HG03575 (cell line): ENCODE data around the gene IL22RA2.

Experiments
- ATAC-seq: cut with Tn5 transposase; IDR thresholded peaks from one replicate; pipeline ENCODE4 v1.9.1; 2021; ENCODE audit not compliant: unreplicated experiment, insufficient number of reproducible peaks, low FRiP score; ENCODE audit errors: extremely low read depth

Gene IL22RA2

DNA sequence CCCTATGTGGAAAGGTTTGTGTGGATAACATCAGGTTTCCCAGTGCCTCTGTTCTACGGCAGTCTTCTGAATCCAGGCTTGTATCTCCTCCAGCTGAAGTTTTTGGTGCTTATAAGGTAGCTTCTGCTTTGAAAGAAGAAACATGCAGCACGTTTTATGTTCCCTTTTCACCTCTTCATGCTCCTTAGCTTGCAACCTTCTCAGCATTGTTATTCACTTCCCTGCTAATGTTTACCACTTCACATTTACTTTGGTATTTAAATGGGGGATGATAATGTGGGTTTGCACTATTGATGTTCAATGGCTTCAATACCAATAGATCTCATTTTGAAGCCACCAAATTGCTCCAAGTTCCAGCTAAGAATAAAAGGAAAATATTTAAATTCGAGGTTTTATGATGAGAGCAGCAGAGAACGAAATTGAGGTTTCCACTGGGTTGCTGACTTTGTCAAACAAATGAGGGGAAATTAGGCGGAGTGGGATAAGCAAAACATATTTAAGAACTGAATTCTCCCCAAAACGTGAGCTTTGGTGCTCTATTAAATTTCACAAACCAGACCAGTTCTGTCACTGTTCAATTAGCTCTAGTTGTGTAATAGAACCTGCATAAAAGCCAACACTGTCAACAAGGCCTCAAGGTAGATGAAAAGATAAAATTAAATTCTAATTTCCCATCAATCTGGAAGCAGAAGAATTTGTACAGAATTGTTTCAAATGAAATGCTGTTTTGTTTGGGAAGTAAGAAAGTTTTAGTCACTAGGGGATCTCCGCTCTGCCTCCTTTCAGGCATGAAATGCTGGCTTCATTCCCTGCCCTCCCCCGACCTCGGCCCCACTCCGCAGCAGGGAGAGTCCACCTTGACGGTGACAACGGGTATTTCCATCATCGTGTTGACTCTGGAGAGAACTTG lies 1.4 kb downstream of the IL22RA2 start:
- ATAC-seq: no peak

DNA sequence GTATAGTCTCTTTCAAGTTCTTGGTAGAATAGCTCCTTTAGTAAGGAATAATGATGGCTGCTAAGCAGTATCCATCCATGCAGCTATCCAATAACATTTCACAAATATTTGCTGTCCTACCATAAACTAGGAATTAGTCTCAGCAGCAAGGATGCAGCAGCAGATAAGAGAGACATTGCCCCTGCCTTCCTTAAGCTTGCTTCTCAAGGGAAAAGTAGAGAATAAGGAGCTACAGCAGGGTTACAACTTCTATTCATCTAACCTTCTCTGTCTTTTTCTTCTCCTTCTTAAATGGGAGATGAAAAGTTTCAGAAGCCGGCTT lies 2.4 kb downstream of the IL22RA2 start:
- ATAC-seq: no peak

DNA sequence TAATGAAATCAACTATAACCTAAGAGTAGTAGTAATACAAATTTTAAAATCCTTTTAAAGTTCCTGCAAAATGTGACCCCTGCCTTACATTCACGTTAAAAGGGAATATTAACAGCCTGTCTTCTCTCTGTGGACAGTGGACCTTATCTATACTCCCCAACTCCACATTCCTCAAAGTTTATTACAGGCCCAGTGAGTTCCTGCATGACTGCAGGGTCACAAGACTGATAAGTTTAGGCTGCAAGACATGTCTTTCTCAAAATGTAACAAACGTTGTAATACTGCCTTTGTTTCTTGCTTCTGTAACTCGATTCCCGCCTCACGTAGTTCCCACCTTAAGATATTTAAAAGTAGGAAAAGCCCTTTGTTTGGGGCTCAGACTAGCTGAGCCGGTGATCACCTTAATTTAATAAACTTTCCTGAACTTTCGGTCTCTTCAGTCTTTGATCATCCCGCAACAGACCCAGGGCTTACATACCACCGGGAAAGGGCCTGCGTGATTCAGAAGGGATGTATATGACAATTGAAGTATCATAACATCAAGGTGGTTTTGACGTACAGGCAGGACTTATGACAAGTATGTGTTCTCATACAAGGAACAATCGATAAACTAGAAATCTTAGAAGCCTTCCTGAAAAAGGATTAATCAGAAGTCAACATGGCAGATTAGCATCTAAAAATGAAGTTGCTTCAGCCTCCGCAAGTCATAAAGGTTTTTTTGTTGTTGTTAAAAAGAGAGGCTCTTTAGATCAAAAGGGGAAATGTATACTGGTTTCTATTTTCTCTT lies 3.0 kb downstream of the IL22RA2 start:
- ATAC-seq: no peak

DNA sequence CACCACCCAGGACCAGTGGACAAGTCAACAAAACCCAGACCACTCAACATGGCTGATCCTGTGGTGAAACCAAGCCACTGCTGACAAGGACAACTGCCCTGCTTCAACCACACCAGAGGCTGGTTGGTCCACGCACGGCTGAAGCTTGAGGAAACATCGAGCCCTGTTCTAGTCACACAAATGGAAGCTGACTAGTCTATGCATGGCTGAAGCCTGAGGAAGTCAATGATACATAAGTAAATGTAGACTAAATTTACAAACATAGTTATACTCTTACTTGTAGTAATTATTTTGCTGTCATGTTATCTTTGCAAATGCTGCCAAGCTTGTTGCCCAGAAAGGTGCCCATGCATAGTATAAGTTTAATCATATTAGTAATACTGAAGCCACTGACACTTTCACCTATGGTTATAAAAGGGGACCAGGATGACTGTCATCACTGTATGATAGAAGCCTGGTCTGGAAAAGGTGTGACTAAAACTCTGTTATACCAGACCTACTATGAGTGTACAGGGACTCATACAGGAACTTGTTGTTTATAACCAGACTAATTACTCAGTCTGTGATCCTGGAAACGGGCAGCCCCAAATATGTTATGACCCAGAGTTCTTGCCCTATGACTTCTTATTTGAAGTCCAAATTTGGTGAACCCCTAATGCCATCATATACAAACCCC lies 5.6 kb downstream of the IL22RA2 start:
- no peak for ATAC-seq

DNA sequence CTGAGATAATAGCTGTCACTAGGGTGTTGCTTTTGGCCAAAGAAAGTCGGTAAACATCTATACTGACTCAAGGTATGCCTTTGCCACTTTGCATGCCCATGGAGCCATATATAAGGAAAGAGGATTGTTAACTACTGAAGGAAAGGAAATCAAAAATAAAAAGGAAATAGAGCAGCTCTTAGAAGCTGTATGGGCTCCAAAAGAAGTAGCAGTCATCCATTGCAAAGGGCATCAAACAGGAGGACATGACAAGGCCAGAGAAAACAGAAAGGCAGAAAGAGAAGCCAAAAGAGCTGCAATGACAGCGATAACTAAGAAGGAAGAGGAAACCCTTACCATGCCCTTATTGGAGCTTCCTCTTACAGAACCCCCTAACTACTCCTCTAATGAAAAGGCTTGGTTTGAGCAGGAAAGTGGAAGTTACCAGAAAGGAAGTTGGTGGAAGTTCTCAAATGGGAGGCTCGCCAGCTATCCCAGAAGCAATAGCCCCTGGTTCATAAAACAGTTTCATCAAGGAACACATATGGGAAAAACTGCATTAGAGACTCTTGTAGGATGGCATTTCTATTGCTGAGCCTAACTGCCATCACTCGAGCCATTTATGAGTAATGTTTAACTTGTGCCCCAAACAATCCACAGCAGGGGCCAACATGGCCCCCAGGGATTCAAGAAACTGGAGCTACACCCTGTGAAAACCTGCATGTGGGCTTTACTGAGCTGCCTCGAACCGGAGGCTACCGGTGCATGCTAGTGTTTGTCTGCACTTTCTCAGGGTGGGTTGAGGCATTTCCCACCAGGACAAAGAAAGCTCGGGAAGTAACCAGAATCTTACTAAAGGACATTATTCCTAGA lies 7.0 kb downstream of the IL22RA2 start:
- no peak for ATAC-seq

DNA sequence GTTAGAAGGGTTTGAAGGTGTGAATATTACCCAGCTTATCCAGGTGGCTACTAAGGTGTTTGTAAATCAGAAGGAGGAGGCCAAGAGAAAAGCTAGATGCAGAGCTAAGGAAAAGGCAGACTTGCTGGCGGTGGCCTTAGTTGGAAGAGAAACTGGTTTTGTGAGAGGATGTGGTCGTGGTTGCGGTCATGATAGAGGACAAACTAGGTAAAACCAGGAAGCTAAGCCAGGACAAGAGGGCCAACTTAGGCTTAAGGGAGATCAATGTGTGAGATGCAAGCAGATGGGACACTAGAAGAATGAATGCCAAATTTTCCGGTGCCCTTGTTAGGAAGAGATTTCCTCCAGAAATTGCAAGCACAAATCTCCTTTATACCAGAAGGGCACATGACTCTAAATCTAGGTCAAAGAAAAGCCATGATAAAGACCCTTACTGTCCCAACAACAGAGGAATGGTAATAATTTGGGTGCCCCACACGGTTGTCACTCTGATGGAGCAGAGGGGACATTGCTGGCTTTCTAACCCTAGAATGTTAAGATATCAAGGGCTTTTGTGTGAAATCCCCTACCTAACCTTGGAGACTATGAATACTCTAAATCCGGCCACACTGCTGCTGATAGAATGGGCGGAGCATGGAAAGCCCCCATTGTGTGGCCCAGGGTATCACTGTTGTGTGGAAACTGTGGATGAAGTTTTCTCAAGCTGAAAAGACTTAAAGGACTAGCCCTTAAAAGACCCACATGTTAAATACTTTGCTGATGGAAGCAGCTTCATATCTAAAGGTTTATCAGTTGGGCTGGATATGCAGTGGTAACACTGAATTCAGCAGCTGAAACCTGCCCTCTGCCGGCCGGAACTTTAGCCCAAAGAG lies 7.8 kb downstream of the IL22RA2 start:
- no peak for ATAC-seq

DNA sequence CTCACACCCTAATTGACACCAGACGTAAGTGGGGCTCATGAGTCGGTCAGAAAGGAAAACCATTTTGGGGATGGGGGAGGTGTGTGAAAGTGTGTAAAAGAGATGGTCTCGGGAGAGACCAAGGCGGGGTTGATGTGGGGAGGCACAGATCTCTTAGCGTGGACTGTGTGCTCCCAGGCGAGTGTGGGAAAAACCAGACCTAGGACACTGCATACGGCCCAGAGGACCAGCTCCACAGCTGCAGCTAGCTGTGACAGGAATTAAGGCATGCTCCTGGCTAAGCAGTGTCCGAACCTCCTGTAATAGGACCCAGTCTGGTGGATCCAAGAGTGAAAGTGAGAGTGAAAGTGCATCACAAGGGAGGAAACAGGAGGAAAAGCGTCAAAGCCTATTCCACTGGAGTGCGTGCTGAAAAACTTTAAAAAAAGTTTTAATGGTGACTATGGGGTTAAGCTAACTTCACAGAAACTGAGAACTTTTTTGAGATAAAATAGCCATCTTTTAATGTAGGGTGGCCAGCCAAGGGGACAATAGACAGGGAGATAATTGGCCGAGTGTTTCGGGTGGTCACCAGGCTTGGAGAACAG lies 9.6 kb downstream of the IL22RA2 start:
- no peak for ATAC-seq

DNA sequence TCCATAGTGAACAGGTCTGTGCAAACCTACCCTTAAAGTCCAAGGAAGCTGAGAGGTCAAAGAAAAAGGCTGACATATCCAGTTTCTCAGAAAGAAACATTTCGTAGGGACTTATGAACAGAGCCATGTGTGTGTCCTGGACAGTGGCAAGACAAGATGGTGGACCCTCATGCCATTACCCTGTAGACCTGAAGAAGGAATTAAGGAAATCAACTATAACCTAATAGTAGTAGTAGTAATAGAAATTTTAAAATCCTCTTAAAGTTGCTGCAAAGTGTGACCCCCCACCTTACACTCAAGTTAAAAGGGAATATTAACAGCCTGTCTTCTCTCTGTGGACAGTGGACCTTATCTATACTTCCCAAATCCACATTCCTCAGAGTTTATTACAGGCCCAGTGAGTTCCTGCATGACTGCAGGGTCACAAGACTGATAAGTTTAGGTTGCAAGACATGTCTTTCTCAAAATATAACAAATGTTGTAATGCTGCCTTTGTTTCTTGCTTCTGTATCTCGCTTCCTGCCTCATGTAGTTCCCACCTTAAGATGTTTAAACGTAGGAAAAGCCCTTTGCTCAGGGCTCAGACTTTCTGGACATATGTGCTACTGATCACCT lies 10.6 kb downstream of the IL22RA2 start:
- no peak for ATAC-seq

DNA sequence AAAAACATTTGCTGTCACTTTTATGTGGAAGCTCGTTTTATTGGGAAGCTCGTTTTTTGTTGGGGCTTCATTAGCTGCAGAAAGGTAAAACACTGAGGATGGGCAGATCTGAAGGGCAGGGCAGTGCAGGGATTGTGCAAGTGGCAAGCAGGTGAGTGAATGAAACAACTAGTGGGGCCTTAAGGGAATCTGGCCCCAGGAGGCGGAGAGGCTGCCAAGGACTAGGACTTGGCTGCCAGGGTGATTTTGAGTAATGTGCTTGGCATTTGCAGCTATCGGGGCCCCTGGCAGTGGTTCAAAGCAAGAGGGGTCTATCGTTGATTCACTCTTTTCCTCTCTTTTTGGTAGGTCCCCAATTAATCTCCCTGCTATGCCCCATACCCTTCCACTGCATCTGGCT lies 11.5 kb downstream of the IL22RA2 start:
- no peak for ATAC-seq

DNA sequence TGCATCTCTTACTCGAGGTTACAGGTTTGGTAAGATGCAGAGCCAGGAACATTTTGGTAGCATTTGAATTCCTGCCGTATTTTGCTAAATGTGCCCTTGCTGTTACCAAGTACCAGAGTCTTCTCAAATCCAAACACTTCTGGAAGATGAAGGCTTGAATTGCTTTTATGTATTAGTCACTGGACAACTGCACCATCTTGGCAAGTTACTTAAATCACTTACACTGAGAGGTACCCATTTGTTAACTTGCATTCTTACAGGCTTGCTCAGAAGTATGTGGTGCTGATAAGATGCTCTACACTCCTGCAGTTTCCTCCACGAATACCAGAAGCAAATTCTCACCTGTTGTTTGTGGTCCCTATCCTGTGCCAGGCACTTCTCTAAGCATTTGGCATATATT lies 12.7 kb downstream of the IL22RA2 start:
- no peak for ATAC-seq

DNA sequence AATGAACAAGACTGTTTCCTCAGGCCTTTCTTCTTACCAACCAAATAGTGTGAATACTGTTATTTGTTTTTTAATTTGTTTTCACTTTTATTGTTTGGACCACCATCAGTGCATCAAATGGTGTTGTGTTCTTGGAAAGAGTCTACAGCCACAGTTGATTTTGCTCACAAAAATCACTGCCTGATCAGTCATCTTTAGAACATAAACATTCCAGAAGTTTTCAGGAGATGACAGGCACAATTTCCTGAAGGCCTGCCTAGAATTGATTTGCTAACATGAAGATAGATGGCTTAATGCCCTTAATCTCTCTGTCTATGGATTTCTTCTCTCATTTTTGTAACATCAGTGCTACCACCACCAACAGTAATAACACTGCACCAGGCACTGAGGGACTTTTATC lies 13.5 kb downstream of the IL22RA2 start:
- ATAC-seq: no peak

DNA sequence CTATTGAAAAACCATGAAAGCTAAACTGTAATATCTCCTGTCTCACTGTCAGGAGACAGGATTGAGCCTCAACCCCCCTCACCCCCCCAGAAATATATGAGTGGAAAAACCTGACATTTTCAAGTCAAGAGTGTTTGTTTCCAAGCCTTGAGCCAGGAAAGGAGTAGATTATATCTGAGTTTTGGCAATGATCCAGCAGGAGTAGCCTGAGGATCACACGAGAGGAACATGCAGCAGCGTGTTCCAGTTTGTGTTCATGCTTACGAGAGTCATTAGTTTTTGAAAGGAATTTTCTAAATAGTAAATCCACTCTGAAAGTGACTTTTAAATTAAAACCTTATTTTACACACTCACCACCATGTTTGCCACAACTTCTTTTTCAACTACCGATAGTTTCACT lies 15.8 kb downstream of the IL22RA2 start:
- ATAC-seq: no peak

DNA sequence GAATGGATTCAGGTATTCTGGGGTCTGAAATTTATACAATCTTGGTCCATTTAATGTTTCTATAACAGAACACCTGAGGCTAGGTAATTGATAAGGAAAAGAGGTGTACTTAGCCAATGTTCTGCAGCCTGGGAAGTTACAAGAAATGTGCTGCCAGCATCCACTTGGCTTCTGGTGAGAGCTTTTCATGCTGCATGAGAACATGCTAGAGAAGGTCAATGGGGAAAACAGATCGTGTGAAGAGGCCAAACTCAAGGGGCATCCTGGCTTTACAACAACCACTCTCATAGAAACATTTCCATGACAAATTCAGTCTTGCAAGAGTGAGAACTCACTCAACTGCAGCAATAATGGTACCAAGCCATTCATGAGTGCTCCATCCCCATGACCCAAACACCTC lies 16.8 kb downstream of the IL22RA2 start:
- no peak for ATAC-seq

DNA sequence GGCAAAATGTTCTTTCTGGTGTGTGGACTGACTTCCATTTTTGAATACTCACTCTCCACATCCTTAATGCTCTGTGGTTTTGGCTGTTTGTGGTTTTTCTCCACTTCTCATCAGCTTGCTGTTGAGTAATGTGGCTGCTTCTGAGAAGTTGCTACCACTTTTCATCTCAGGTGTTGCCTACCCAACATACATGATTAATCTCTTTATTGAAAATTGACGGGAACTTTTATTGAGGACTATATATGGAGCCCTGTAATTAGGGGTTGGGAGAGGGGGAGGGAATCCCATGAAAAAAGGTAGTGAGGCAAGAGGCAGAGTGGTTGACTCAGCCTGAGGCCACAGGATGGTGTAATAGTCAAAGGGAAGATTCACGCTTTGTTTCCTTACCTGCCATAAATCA lies 17.6 kb downstream of the IL22RA2 start:
- no peak for ATAC-seq

DNA sequence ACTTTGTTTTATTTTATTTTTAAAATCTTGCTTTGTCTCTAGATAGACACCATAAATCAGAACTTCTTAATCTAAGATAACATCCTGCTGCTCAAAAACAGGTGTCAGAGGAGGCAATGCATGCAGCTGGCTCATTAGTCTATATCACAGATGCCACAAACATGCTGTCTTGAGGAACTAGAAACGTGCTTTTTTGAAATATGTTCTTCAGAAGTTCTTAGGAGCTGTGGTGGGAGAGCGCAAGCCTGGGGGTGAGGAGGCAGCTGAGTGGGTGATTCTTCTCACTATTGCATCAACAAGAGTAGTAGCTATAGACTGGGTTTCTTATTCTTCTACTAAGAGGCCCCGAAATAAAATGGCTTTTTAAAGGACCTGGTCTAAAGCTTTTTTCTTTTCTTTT lies 23.4 kb downstream of the IL22RA2 start:
- no peak for ATAC-seq

DNA sequence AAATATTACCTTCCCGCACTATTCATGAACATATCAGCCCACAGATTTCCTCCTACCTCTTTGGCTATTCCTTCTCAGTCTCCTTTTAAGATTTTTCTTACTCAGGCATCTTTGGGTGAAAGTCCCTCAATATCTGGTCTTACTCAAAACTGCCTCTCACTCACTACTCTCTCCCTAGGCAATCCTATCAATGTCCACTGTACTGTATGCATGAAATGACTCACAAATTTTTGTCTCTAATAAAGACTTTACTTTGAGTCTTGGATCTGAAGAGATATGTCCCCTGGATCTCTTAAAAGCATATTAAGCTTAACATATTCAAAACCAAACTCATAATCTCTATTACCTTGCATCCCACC lies 24.4 kb downstream of the IL22RA2 start:
- no peak for ATAC-seq

DNA sequence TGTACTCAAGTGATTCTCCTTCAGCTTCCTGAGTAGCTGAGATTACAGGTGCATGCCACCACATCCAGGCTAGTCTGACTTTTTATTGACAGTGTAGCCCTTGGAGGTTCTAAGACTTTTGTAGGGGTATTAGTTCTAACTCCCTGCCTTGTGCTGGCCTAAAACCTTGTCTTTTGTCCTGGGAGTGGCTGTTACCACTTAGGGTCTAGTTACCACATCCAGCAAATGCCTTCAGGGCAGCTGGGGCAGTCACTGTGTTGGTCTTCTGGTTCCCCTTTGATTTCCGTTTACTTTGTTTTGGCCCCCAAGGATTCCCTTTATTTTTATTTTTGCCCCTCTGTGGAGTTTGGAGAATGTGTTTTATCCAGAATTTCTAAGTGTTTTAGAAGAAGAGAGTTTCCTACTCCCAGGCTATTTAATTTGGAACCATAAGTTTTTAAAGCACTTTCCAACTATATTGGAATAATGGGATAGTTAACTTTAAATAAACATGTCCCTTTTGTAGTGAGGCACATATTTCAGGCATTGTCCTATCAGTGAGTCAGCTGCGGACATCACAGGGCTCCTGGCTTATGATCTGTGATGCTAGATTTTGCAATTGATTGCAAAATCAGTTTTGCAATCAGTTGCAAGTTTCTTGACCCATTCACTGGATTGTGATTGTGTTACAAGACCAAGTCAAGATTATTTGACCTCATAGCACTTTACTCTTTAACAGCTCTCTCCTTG lies 25.0 kb downstream of the IL22RA2 start:
- ATAC-seq: no peak
